ENCODE measurements around the gene CACNA2D1.

The CACNA2D1 gene

DNA sequence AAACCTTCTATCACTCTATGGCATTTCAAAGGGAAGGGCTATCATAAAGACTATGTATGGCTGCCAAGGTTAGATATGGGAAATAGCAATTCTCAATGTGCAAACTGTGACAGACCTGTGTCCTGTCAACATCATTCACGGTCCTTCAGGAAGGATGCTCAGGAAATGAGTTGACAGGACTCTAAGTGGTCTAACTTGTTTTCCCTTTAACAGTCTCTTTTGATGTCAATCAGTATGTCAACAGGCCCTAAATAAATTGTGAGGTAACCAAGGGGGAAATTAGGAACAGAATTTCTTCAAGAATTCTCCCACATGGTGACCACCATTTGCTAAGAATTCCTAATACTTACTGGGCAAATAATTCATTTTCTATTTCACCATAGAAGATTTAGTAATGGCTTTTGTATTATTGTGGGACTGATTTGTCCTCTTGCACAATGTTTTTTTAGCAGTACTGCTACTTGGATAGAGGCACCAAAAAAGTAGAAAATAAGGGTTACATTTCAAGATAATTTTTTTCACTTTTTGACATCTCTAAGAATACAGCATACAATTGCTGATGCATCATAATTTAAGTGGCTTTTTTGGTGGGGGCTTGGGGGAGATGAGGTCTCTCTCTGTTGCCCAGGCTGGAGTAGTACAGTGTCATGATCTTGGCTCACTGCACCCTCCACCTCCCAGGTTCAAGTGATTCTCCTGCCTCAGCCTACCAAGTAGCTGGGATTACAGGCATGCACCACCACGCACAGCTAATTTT, 275.8 kb downstream of the CACNA2D1 start:
- Histone ChIP-seq H3K4me3 (ENCODE audit: low read length) (no peak overlapping the region), H2BK120ac (ENCODE audit: low read depth, low read length) (no peak overlapping the region), H4K5ac (ENCODE audit: low read length) (no peak overlapping the region), H3K4me2 (ENCODE audit: low read length) (no peak overlapping the region), H3K4me1 (ENCODE audit: control insufficient read depth, low read depth, low read length) (no peaks in the 10 kb centered on the region), H3K27me3 (ENCODE audit: insufficient read depth, low read length, poor library complexity) (no peaks in the 10 kb centered on the region), H3K4ac (ENCODE audit: low read depth, low read length) (no peak overlapping the region), H3K36me3 (ENCODE audit: control insufficient read depth, insufficient read depth, low read length) (no peaks in the 10 kb centered on the region), H3K79me1 (ENCODE audit: low read length) (no peaks in the 10 kb centered on the region), H2BK5ac (ENCODE audit: low read length) (no peak overlapping the region), H3K18ac (ENCODE audit: low read length) (no peak overlapping the region), H3K79me2 (ENCODE audit: control insufficient read depth, insufficient read depth, low read length) (no peaks in the 10 kb centered on the region), H4K8ac (ENCODE audit: low read depth, low read length) (no peak overlapping the region), H2AK5ac (ENCODE audit: low read length) (no peak overlapping the region), H3K23ac (ENCODE audit: low read length) (no peak overlapping the region), H2BK15ac (replicated peaks; ENCODE audit: low read depth) (no peak overlapping the region), H3K27ac (ENCODE audit: low read depth, low read length) (no peak overlapping the region), H3K56ac (ENCODE audit: low read length) (no peak overlapping the region), H3K9ac (ENCODE audit: low read length) (no peak overlapping the region)
- peak; percentile 58 for DNase-seq
- no CpG with 5 or more reads among the region's 2 CpGs for WGBS (ENCODE audit: extremely low coverage, insufficient coverage, low lambda C conversion rate)

DNA sequence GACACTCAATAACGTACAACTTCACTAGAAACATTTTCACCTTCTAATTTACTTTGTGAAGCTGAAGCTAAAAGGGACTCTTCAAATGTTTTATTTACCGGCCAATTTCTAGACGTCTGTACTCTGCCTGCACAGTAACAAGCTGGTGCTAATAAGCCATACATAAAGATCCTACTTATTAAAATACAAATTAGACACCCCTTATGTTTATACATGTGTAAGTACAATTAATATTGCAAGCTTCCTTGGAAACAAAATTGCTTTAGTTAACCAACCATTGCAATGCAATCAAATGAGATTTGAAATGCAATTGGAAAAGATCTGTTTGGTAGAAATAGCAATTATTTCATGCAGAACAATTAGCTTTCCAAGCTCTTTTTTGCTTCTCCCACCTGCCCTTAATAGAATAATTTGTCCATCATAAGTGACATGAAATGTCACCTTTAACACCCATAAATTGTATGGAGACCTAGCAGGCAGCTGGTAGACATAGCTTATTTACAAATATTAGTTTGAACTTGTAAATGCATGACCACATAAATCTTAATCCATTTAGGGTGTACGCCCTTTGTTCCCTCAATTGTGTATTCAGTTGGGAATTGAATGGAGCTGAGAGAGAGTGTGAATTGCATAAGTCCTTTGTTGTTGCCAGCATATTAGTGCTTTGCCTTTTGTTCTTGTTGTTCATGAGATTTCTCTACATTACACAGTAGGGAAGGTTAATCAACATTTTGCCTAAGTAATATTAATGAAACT, 277.1 kb downstream of the CACNA2D1 start:
- no CpG with 5 or more reads among the region's 4 CpGs for WGBS (ENCODE audit: extremely low coverage, insufficient coverage, low lambda C conversion rate)
- Histone ChIP-seq H3K27ac (ENCODE audit: low read depth, low read length) (no peak overlapping the region), H3K79me1 (ENCODE audit: low read length) (no peaks in the 10 kb centered on the region)

DNA sequence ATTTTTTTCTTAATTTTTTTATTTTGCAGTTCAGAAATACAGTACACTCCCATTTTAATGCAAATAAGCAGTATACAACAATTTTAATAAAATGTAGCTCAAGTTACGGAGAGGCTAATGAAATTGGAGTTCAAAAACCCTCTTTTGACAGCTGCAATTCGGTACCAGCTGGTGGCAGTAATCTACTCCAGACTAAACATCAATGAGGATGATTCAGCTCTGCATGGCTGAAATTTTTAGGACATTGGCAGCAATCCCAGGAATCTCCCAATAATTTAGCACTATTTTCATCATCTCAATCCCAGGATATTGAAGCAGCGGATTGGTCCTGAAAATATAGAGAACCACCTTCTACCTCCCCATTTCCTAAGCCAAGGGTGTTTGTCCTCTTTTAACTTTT, 278.8 kb downstream of the CACNA2D1 start:
- Histone ChIP-seq H3K18ac (ENCODE audit: low read length) (no peak overlapping the region), H2BK15ac (replicated peaks; ENCODE audit: low read depth) (no peak overlapping the region), H3K9ac (ENCODE audit: low read length) (no peak overlapping the region), H4K8ac (ENCODE audit: low read depth, low read length) (no peak overlapping the region), H3K56ac (ENCODE audit: low read length) (no peak overlapping the region), H3K79me1 (ENCODE audit: low read length) (no peaks in the 10 kb centered on the region), H3K27ac (ENCODE audit: low read depth, low read length) (no peak overlapping the region), H2AK5ac (ENCODE audit: low read length) (no peak overlapping the region), H2BK5ac (ENCODE audit: low read length) (no peak overlapping the region), H3K4me2 (ENCODE audit: low read length) (no peak overlapping the region), H3K36me3 (ENCODE audit: control insufficient read depth, insufficient read depth, low read length) (no peaks in the 10 kb centered on the region), H2BK120ac (ENCODE audit: low read depth, low read length) (no peak overlapping the region), H3K4me1 (ENCODE audit: control insufficient read depth, low read depth, low read length) (no peaks in the 10 kb centered on the region), H3K23ac (ENCODE audit: low read length) (no peak overlapping the region), H4K5ac (ENCODE audit: low read length) (no peak overlapping the region), H3K27me3 (ENCODE audit: insufficient read depth, low read length, poor library complexity) (no peaks in the 10 kb centered on the region), H3K79me2 (ENCODE audit: control insufficient read depth, insufficient read depth, low read length) (no peaks in the 10 kb centered on the region), H3K4me3 (ENCODE audit: low read length) (no peak overlapping the region), H3K4ac (ENCODE audit: low read depth, low read length) (no peak overlapping the region)
- DNase-seq = peak; percentile 86
- WGBS (ENCODE audit: extremely low coverage, insufficient coverage, low lambda C conversion rate) = no CpG with 5 or more reads among the region's 3 CpGs

More for the DNA sequence above, 277.1 kb downstream of the CACNA2D1 start:
- Histone ChIP-seq H3K4me3 (ENCODE audit: low read length) (no peak overlapping the region), H3K4me1 (ENCODE audit: control insufficient read depth, low read depth, low read length) (no peaks in the 10 kb centered on the region), H4K8ac (ENCODE audit: low read depth, low read length) (no peak overlapping the region), H3K18ac (ENCODE audit: low read length) (no peak overlapping the region), H3K27me3 (ENCODE audit: insufficient read depth, low read length, poor library complexity) (no peaks in the 10 kb centered on the region), H4K5ac (ENCODE audit: low read length) (no peak overlapping the region), H3K9ac (ENCODE audit: low read length) (no peak overlapping the region), H2AK5ac (ENCODE audit: low read length) (no peak overlapping the region), H3K79me2 (ENCODE audit: control insufficient read depth, insufficient read depth, low read length) (no peaks in the 10 kb centered on the region), H3K4ac (ENCODE audit: low read depth, low read length) (no peak overlapping the region), H3K4me2 (ENCODE audit: low read length) (no peak overlapping the region), H2BK5ac (ENCODE audit: low read length) (no peak overlapping the region), H2BK120ac (ENCODE audit: low read depth, low read length) (no peak overlapping the region), H3K56ac (ENCODE audit: low read length) (no peak overlapping the region), H2BK15ac (replicated peaks; ENCODE audit: low read depth) (no peak overlapping the region), H3K36me3 (ENCODE audit: control insufficient read depth, insufficient read depth, low read length) (no peaks in the 10 kb centered on the region), H3K23ac (ENCODE audit: low read length) (no peak overlapping the region)
- peak; percentile 49 for DNase-seq

DNA sequence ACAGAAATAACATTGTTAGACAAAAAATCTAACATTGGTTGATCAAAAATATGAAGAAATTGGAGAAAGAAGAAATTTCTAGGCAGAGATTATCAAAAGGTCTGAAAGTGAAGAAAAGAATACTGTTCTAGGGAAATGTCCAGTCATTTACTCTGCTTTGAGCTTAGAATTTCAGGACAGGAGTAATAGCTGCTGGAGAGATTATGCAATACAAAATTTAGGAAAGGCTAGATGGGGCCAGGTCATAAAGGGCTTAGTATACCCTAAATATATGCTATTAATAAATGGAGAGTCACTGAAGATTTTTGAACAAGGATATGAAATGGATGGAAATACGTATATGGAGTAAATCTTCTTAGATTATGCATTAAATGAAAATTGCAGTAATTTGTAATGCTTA, 279.2 kb downstream of the CACNA2D1 start:
- H4K8ac ChIP-seq (ENCODE audit: low read depth, low read length) = no peak overlapping the region
- H3K56ac ChIP-seq (ENCODE audit: low read length) = no peak overlapping the region
- no peak overlapping the region for H3K9ac ChIP-seq (ENCODE audit: low read length)
- H3K27me3 ChIP-seq (ENCODE audit: insufficient read depth, low read length, poor library complexity) = no peaks in the 10 kb centered on the region
- H3K4me2 ChIP-seq (ENCODE audit: low read length) = no peak overlapping the region
- no peak overlapping the region for H3K18ac ChIP-seq (ENCODE audit: low read length)
- no peaks in the 10 kb centered on the region for H3K4me1 ChIP-seq (ENCODE audit: control insufficient read depth, low read depth, low read length)
- no peak overlapping the region for H2BK5ac ChIP-seq (ENCODE audit: low read length)
- no peak overlapping the region for H3K23ac ChIP-seq (ENCODE audit: low read length)
- H4K5ac ChIP-seq (ENCODE audit: low read length) = no peak overlapping the region
- DNase-seq = no peak
- H2BK120ac ChIP-seq (ENCODE audit: low read depth, low read length) = no peak overlapping the region
- H3K4me3 ChIP-seq (ENCODE audit: low read length) = no peak overlapping the region
- no peak overlapping the region for H3K27ac ChIP-seq (ENCODE audit: low read depth, low read length)
- H3K79me2 ChIP-seq (ENCODE audit: control insufficient read depth, insufficient read depth, low read length) = no peaks in the 10 kb centered on the region
- H3K36me3 ChIP-seq (ENCODE audit: control insufficient read depth, insufficient read depth, low read length) = no peaks in the 10 kb centered on the region
- no peak overlapping the region for H3K4ac ChIP-seq (ENCODE audit: low read depth, low read length)
- no peak overlapping the region for H2BK15ac ChIP-seq (replicated peaks; ENCODE audit: low read depth)
- no peak overlapping the region for H2AK5ac ChIP-seq (ENCODE audit: low read length)
- no peaks in the 10 kb centered on the region for H3K79me1 ChIP-seq (ENCODE audit: low read length)
- WGBS (ENCODE audit: extremely low coverage, insufficient coverage, low lambda C conversion rate) = no CpG with 5 or more reads among the region's 1 CpG

DNA sequence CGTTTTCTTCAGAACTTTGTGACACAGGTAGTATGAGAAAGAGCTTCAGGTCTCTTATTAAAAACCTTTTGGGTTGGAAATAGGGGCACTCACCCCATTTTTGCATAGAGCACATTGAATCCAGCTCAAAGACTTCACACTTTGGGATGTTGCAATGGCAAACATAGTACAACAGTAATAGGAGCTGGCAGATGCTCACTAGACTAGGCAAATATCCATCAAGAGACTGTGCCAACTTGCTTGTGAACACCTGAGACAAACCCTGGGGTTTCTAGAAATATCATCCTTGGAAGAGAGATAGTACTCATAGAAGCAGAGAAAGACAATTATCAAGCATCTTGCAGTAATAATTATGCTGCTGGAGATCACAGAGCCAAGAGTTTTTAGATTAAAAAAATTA, 280.0 kb downstream of the CACNA2D1 start:
- Histone ChIP-seq H3K4me1 (ENCODE audit: control insufficient read depth, low read depth, low read length) (no peaks in the 10 kb centered on the region), H4K8ac (ENCODE audit: low read depth, low read length) (no peak overlapping the region), H3K79me1 (ENCODE audit: low read length) (no peaks in the 10 kb centered on the region), H3K79me2 (ENCODE audit: control insufficient read depth, insufficient read depth, low read length) (no peaks in the 10 kb centered on the region), H3K9ac (ENCODE audit: low read length) (no peak overlapping the region), H3K27me3 (ENCODE audit: insufficient read depth, low read length, poor library complexity) (no peaks in the 10 kb centered on the region), H3K4me2 (ENCODE audit: low read length) (no peak overlapping the region), H3K56ac (ENCODE audit: low read length) (no peak overlapping the region), H3K23ac (ENCODE audit: low read length) (no peak overlapping the region), H4K5ac (ENCODE audit: low read length) (no peak overlapping the region), H3K4ac (ENCODE audit: low read depth, low read length) (no peak overlapping the region), H3K18ac (ENCODE audit: low read length) (no peak overlapping the region), H3K4me3 (ENCODE audit: low read length) (no peak overlapping the region), H3K36me3 (ENCODE audit: control insufficient read depth, insufficient read depth, low read length) (no peaks in the 10 kb centered on the region), H3K27ac (ENCODE audit: low read depth, low read length) (no peak overlapping the region), H2BK120ac (ENCODE audit: low read depth, low read length) (no peak overlapping the region), H2BK5ac (ENCODE audit: low read length) (no peak overlapping the region), H2AK5ac (ENCODE audit: low read length) (no peak overlapping the region), H2BK15ac (replicated peaks; ENCODE audit: low read depth) (no peak overlapping the region)
- DNase-seq = no peak
- WGBS (ENCODE audit: extremely low coverage, insufficient coverage, low lambda C conversion rate) = no CpG with 5 or more reads among the region's 1 CpG
